ENCODE results near the gene ZDHHC13. TPM values are rescaled to one million over a fixed set of nuclear protein-coding genes. Genes with fewer than 3 reads are reported as not detected.

The ZDHHC13 gene
- total and polyA plus RNA-seq, 10 of the 15 experiments (the other 5 are each of a cell fraction or from before 2014, with no cell fraction given) = 8.5 to 34.2 (median 20.4) TPM

DNA sequence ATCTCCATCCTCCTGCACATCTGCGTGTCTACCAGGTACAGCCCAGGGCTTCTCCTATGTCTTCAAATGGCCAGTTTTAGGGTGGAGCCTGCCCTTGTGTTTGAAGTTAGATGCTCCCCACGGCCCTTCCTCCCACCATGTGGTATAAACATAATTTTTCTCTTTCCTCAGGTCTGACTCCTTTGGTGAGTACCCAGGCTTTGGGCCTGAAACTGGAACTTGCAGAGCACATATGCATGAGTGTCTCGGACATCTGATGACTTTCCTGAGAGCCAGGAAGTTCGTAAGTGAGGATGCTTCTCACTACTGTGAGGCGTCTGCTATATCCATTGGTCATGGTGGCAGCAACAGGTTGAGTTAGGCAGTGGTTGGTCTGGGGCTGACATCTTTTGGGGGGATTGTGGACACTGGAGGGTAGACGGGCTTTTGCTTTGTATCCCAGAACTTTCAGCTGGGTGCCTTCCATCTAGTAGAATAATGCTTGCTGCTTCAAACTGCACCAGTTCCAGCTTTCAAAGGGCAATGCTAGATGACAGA lies 68.6 kb downstream of the ZDHHC13 start:
- H3K27me3 ChIP-seq (replicated peaks in 1 of 2; ENCODE audit: control insufficient read depth in 2 of 2, insufficient read depth in 2 of 2, low read length in 1 of 2) = no peaks in the 10 kb centered on the region
- TF ChIP-seq RFX5 (IDR thresholded peaks at IDR 0.05; ENCODE audit: low read depth, low read length) = no peak
- TF ChIP-seq ATF2 (IDR thresholded peaks at IDR 0.05; ENCODE audit: low read length) = no peak
- TF ChIP-seq FOXK2 (IDR thresholded peaks at IDR 0.05) = no peak
- TF ChIP-seq STAT3 (IDR thresholded peaks at IDR 0.05; ENCODE audit: low read depth, low read length) = no peak
- TF ChIP-seq RAD21 (IDR thresholded peaks at IDR 0.05; ENCODE audit: insufficient read depth, low read depth, low read length) = no peak
- TF ChIP-seq CBX3 (IDR thresholded peaks at IDR 0.05; ENCODE audit: borderline replicate concordance, low read depth) = no peak
- no peak for TF ChIP-seq NFYA (IDR thresholded peaks at IDR 0.05; ENCODE audit: borderline replicate concordance, low read depth, low read length)
- no peak for TF ChIP-seq CTCF (IDR thresholded peaks at IDR 0.05 in 2 of 3, conservative IDR thresholded peaks at IDR 0.05 in 1 of 3; ENCODE audit: control insufficient read depth in 2 of 3, extremely low read depth in 1 of 3, insufficient read depth in 1 of 3, low read depth in 3 of 3, low read length in 3 of 3)
- 65% methylated on average over 6 of the region's 6 CpGs for WGBS (ENCODE audit: insufficient coverage, insufficient replicate concordance, low lambda C conversion rate, missing lambda C conversion rate)
- ATAC-seq = no peak
- no peak overlapping the region for H3K9ac ChIP-seq (ENCODE audit: control insufficient read depth, insufficient read depth, low read length)
- no peak overlapping the region for H3K27ac ChIP-seq (ENCODE audit: control insufficient read depth, insufficient read depth)
- H3K4me2 ChIP-seq (ENCODE audit: control insufficient read depth, insufficient read depth) = no peak overlapping the region
- POLR2A ChIA-PET = no interaction called here
- CTCF ChIA-PET = no interaction called here
- H2AFZ ChIP-seq (ENCODE audit: control insufficient read depth, low read depth, low read length) = no peak overlapping the region
- BruUV-seq (replicated peaks) = no TSS peak
- no peaks in the 10 kb centered on the region for H3K79me2 ChIP-seq (ENCODE audit: control insufficient read depth, insufficient read depth, low read length)
- SMC1A ChIA-PET (ENCODE audit: uncharacterized antibody, unreplicated experiment) = no interaction called here
- RAD21 ChIA-PET (ENCODE audit: unreplicated experiment) = no interaction called here
- no peaks in the 10 kb centered on the region for H4K20me1 ChIP-seq (ENCODE audit: control insufficient read depth, insufficient read depth)
- no peak for FAIRE-seq
- H3K9me3 ChIP-seq (replicated peaks; ENCODE audit: control insufficient read depth, insufficient read depth, low read length) = no peaks in the 10 kb centered on the region
- H3K36me3 ChIP-seq (ENCODE audit: control insufficient read depth in 2 of 2, insufficient read depth in 2 of 2, low read length in 1 of 2) = no peaks in the 10 kb centered on the region; a peak in 1 of 4 replicates
- no peak for DNase-seq (ENCODE audit: low read depth, low spot score)
- in situ Hi-C loops (cut with MboI) = no loop called here
- no peaks in the 10 kb centered on the region for H3K4me1 ChIP-seq (ENCODE audit: control insufficient read depth, insufficient read depth, low read length)
- H3K4me3 ChIP-seq = no peak overlapping the region
- intact Hi-C loops (cut with micrococcal nuclease; ENCODE audit: unreplicated experiment) = no loop called here
